GM12878 (cell line): ENCODE results near the gene CDPF1. TPM values are rescaled to one million over a fixed set of nuclear protein-coding genes. Genes with fewer than 3 reads are reported as not detected.

Experiments
- ASH2L ChIP-seq: fragments of 300-600, 200-600 bp; sonication (generic); IDR thresholded peaks from 2 replicates; pipeline ENCODE4 v1.6.1; 2017; ENCODE audit warnings: low read depth, mild to moderate bottlenecking, borderline replicate concordance
- BACH1 ChIP-seq: fragments of 450-650 bp; IDR thresholded peaks from 2 replicates; pipeline ENCODE4 v1.6.1; 2017; ENCODE audit warnings: mild to moderate bottlenecking, borderline replicate concordance
- CBFB ChIP-seq: IDR thresholded peaks from 2 replicates; pipeline ENCODE4 v1.6.1; 2016; ENCODE audit warnings: antibody characterized with exemption, low read depth
- CEBPB ChIP-seq, 2 experiments: fragments of 150-350 bp in 1 of 2; IDR thresholded peaks; 2 replicates each; pipeline ENCODE4 v1.6.1; 2012 to 2014; ENCODE audit warnings: low read depth in 2 of 2, low read length in 2 of 2, borderline replicate concordance in 1 of 2, inconsistent platforms in 1 of 2
- CREB1 ChIP-seq: IDR thresholded peaks from 2 replicates; pipeline ENCODE4 v1.6.1; 2012; ENCODE audit warnings: low read depth, mild to moderate bottlenecking, inconsistent platforms
- ELK1 ChIP-seq: IDR thresholded peaks from 2 replicates; pipeline ENCODE4 v1.6.1; 2012; ENCODE audit warnings: low read depth, low read length, improper control_type of control experiment
- ETV6 ChIP-seq, 2 experiments: fragments of 450-650 bp in 1 of 2; IDR thresholded peaks in 1 of 2; conservative IDR thresholded peaks in 1 of 2; 2 replicates each; pipeline ENCODE4 v1.6.1; 2014; ENCODE audit warnings: antibody characterized with exemption in 1 of 2, borderline replicate concordance in 1 of 2, low read depth in 1 of 2, mild to moderate bottlenecking in 1 of 2, moderate library complexity in 1 of 2
- FOXK2 ChIP-seq: fragments of 450-650 bp; IDR thresholded peaks from 2 replicates; pipeline ENCODE4 v1.6.1; 2017; ENCODE audit warnings: mild to moderate bottlenecking, moderate library complexity
- IRF4 ChIP-seq: IDR thresholded peaks from 2 replicates; pipeline ENCODE4 v1.6.1; 2011; ENCODE audit warnings: low read depth, low read length
- JUND ChIP-seq: IDR thresholded peaks from 2 replicates; pipeline ENCODE4 v1.6.1; 2012; ENCODE audit warnings: low read depth, mild to moderate bottlenecking, low read length, improper control_type of control experiment, moderate library complexity
- MTA3 ChIP-seq: IDR thresholded peaks from 2 replicates; pipeline ENCODE4 v1.6.1; 2012; ENCODE audit warnings: low read length, inconsistent platforms, borderline replicate concordance
- NR2C1 ChIP-seq: fragments of 450-650 bp; IDR thresholded peaks from 2 replicates; pipeline ENCODE4 v1.6.1; 2017; ENCODE audit warnings: antibody characterized with exemption, mild to moderate bottlenecking, moderate library complexity
- POLR2AphosphoS2 ChIP-seq: IDR thresholded peaks from 2 replicates; pipeline ENCODE4 v1.6.1; 2011; ENCODE audit warnings: low read depth, mild to moderate bottlenecking, low read length, improper control_type of control experiment, moderate library complexity
- RAD21 ChIP-seq: IDR thresholded peaks from 2 replicates; pipeline ENCODE4 v1.6.1; 2011; ENCODE audit warnings: mild to moderate bottlenecking, low read depth, low read length, moderate library complexity; ENCODE audit not compliant: insufficient read depth
- RELB ChIP-seq: fragments of 450-650 bp; IDR thresholded peaks from 2 replicates; pipeline ENCODE4 v1.6.1; 2017; ENCODE audit warnings: low read depth, mild to moderate bottlenecking, moderate library complexity
- SMAD1 ChIP-seq: fragments of 450-650 bp; IDR thresholded peaks from 2 replicates; pipeline ENCODE4 v1.6.1; 2018; ENCODE audit warnings: mild to moderate bottlenecking, low read depth; ENCODE audit not compliant: partially characterized antibody
- STAT1 ChIP-seq: fragments of 450-650 bp; conservative IDR thresholded peaks from 2 replicates; pipeline ENCODE4 v1.6.1; 2014; ENCODE audit warnings: antibody characterized with exemption, mild to moderate bottlenecking
- TCF3 ChIP-seq: IDR thresholded peaks from 2 replicates; pipeline ENCODE4 v1.6.1; 2012; ENCODE audit warnings: low read depth, mild to moderate bottlenecking, low read length, borderline replicate concordance; ENCODE audit not compliant: insufficient read depth
- ZNF384 ChIP-seq: IDR thresholded peaks from 2 replicates; pipeline ENCODE4 v1.6.1; 2012; ENCODE audit warnings: low read depth, mild to moderate bottlenecking, low read length, improper control_type of control experiment, borderline replicate concordance
- ZNF592 ChIP-seq: fragments of 450-650 bp; IDR thresholded peaks from 2 replicates; pipeline ENCODE4 v1.6.1; 2017; ENCODE audit warnings: mild to moderate bottlenecking, moderate library complexity
- polyA plus RNA-seq, 11 experiments: library from polyadenylated mRNA; depleted of rRNA in 4 of 11; unstranded in 6 of 11; stranded (reverse) in 5 of 11; fragments of >200 nt; fragmentation: Nextera tagmentation in 4 of 11; fragmentation: Illumina TruSeq in 1 of 11; extraction: Ambion mirVana in 4 of 11; extraction: Trizol in 1 of 11; gene quantifications; 1 replicate in 1 of 11; 2 replicates in 10 of 11; pipeline versions ENCODE4 v1.2.1 to v1.2.3, GENCODE V29; 2011 to 2016; ENCODE audit warnings: inconsistent platforms in 2 of 11, missing spikeins in 2 of 11, low read depth in 1 of 11
- total RNA-seq, 4 experiments: library from RNA; depleted of rRNA in 3 of 4; stranded (reverse); fragments of >200 nt in 3 of 4; fragmentation: Illumina TruSeq in 1 of 4; extraction: Trizol in 1 of 4; gene quantifications; 2 replicates each; pipeline versions ENCODE4 v1.2.1 to v1.2.3, GENCODE V29; 2013 to 2021

CDPF1 gene
- total and polyA plus RNA-seq, 10 of the 15 experiments (the other 5 are each of a cell fraction or from before 2014, with no cell fraction given), result 1.0 to 22.4 (median 7.9) TPM

- TF ChIP-seq RAD21 (peak; percentile 49), ETV6 (conservative IDR thresholded peaks at IDR 0.05 in 1 of 2, IDR thresholded peaks at IDR 0.05 in 1 of 2; ENCODE audit: borderline replicate concordance in 1 of 2, low read depth in 1 of 2) (no peak), CBFB (0 out of 2 replicates have a peak, but pooled peaks have one; percentile 20), BACH1 (no peak; the same call in 1 of the 2 replicates), SMAD1 (no peak), CEBPB (IDR thresholded peaks at IDR 0.05; ENCODE audit: borderline replicate concordance in 1 of 2, low read depth in 2 of 2, low read length in 2 of 2) (no peak), MTA3 (no peak; the same call in 1 of the 2 replicates), FOXK2 (peak; percentile 53; the same call in 1 of the 2 replicates), ELK1 (peak; percentile 81), NR2C1 (peak; percentile 68; the same call in 1 of the 2 replicates), RELB (0 out of 2 replicates have a peak, but pooled peaks have one; percentile 23), TCF3 (no peak; the same call in 1 of the 2 replicates), IRF4 (no peak), STAT1 (no peak), ASH2L (no peak), ZNF384 (no peak), POLR2AphosphoS2 (0 out of 2 replicates have a peak, but pooled peaks have one; percentile 60), JUND (no peak), CREB1 (peak; percentile 71; the same call in 1 of the 2 replicates), ZNF592 (no peak)
Observed at GRCh38 chr22:46296257-46297150, 46.4 kb upstream of the CDPF1 start, which contains the start of gene GTSE1 (continued).
